Kidney epithelial cell (primary cell): Measurements from ENCODE around the gene MGME1. TPM values are rescaled to one million over a fixed set of nuclear protein-coding genes. Genes with fewer than 3 reads are reported as not detected.

Source experiments
- DNase-seq: peaks from one replicate; pipeline ENCODE4 v3.0.0-alpha.2; 2010; ENCODE audit warnings: low read depth
- H3K27me3 ChIP-seq: 2 replicates; pipeline ENCODE4 v1.6.0; 2011; ENCODE audit warnings: low read length; ENCODE audit not compliant: control insufficient read depth, insufficient read depth
- H3K36me3 ChIP-seq: 2 replicates; pipeline ENCODE4 v1.5.1; 2011; ENCODE audit warnings: low read length; ENCODE audit not compliant: control insufficient read depth, insufficient read depth
- H3K4me3 ChIP-seq: 2 replicates; pipeline ENCODE4 v1.5.1; 2011; ENCODE audit warnings: low read depth, mild to moderate bottlenecking, control low read depth, low read length
- total RNA-seq: library from RNA; depleted of rRNA; stranded (reverse); fragments of >200 nt; gene quantifications from 2 replicates; pipeline ENCODE4 v1.2.3, GENCODE V29; 2015
- TF ChIP-seq, protein P1 (sequence below): IDR thresholded peaks from 2 replicates; pipeline ENCODE4 v1.5.1; 2011; ENCODE audit warnings: mild to moderate bottlenecking, moderate library complexity, low read length, control low read depth, inconsistent platforms; ENCODE audit not compliant: insufficient read depth, poor library complexity, severe bottlenecking

The MGME1 gene
- total RNA-seq, 1 donor from 2014 or later = 15.2 TPM

DNA sequence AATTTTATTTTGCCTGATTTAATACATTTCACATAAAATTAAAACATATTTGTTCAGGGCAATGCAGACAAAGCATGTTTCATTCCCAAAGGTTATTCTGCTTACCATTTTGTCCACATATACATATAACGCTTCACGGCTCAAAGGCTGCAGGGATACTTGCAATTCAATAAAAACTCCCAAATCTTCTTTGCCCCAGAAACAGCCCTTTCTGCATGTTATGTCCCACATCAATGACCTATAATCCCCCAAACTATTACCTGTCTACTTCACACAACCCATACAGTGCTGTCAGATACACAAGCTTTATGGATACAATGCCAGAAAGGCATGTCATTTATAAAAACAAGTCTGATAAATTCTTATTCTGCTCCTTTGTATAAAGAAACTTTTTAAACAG is 20.4 kb upstream of the MGME1 start:
- no peak overlapping the region for H3K4me3 ChIP-seq
- TF ChIP-seq, protein P1, sequence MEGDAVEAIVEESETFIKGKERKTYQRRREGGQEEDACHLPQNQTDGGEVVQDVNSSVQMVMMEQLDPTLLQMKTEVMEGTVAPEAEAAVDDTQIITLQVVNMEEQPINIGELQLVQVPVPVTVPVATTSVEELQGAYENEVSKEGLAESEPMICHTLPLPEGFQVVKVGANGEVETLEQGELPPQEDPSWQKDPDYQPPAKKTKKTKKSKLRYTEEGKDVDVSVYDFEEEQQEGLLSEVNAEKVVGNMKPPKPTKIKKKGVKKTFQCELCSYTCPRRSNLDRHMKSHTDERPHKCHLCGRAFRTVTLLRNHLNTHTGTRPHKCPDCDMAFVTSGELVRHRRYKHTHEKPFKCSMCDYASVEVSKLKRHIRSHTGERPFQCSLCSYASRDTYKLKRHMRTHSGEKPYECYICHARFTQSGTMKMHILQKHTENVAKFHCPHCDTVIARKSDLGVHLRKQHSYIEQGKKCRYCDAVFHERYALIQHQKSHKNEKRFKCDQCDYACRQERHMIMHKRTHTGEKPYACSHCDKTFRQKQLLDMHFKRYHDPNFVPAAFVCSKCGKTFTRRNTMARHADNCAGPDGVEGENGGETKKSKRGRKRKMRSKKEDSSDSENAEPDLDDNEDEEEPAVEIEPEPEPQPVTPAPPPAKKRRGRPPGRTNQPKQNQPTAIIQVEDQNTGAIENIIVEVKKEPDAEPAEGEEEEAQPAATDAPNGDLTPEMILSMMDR = no peak
- H3K36me3 ChIP-seq = peaks cover 5% of the 10 kb centered on the region
- H3K27me3 ChIP-seq = no peaks in the 10 kb centered on the region
- no peak for DNase-seq

DNA sequence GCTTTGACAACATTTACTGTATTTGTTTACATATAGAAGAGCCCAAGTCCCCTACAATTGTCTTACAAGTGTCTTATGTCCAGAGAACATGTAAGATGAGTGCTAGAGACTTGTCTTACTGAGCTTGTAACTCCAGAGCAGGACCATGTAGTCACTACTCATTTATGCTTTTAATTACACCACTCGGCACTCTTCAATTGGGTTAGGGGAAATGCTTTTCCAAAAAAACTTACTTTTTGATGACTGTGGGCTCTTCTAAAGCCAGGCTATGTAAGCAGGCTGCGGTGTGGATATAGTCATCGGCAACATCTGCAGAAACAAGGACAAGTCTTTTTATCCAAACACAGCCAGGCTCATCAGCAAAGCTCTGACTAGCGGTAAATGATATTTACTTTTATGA is 18.9 kb upstream of the MGME1 start:
- no peaks in the 10 kb centered on the region for H3K27me3 ChIP-seq
- TF ChIP-seq, protein P1 = no peak
- H3K36me3 ChIP-seq = peaks cover 5% of the 10 kb centered on the region
- DNase-seq = no peak
- H3K4me3 ChIP-seq = no peak overlapping the region

- Histone ChIP-seq H3K27me3 (no peaks in the 10 kb centered on the region), H3K4me3 (no peak overlapping the region), H3K36me3 (peaks cover 5% of the 10 kb centered on the region)
- TF ChIP-seq, protein P1 = no peak
- DNase-seq = no peak
These were observed 18.1 kb upstream of the MGME1 start for GRCh38 chr20:17950670-17951069.

GRCh38 chr20:17951323-17951722 is 17.5 kb upstream of the MGME1 start:
- H3K36me3 ChIP-seq = peaks cover 3% of the 10 kb centered on the region
- no peaks in the 10 kb centered on the region for H3K27me3 ChIP-seq
- no peak overlapping the region for H3K4me3 ChIP-seq
- no peak for DNase-seq
- TF ChIP-seq, protein P1 = no peak

GRCh38 chr20:17952692-17953684 is 15.8 kb upstream of the MGME1 start:
- H3K36me3 ChIP-seq = peaks cover 3% of the 10 kb centered on the region
- H3K27me3 ChIP-seq = no peaks in the 10 kb centered on the region
- H3K4me3 ChIP-seq = no peak overlapping the region
- TF ChIP-seq, protein P1 = no peak
- no peak for DNase-seq
